Hematopoietic multipotent progenitor cell (in vitro differentiated cells): ENCODE results near the gene JAK1. TPM values are rescaled to one million over a fixed set of nuclear protein-coding genes. Genes with fewer than 3 reads are reported as not detected.

ENCODE experiments used
- DNase-seq, 3 donors: peaks; one replicate each; pipeline ENCODE4 v3.0.0-alpha.2; 2011 to 2015; ENCODE audit warnings: low read depth in 2 of 3, low spot score in 2 of 3
- small RNA-seq: library from RNA; depleted of rRNA; stranded (forward); fragments of <200 nt; gene quantifications from one replicate; pipeline ENCODE3, GENCODE V24; 2012
- total RNA-seq: library from RNA; depleted of rRNA; stranded (reverse); fragments of >200 nt; gene quantifications from one replicate; pipeline ENCODE4 v1.2.3, GENCODE V29; 2012

The JAK1 gene
- total RNA-seq, 1 donor: 80.2 TPM

GRCh38 chr1:64809309-64809708, 157.0 kb downstream of the JAK1 start:
- no peak for DNase-seq

GRCh38 chr1:64801851-64802523, 164.4 kb downstream of the JAK1 start:
- DNase-seq: no peak

- no peak for DNase-seq
These were observed 167.5 kb downstream of the JAK1 start for GRCh38 chr1:64798872-64799271.

- DNase-seq: no peak
These were observed 175.4 kb downstream of the JAK1 start for GRCh38 chr1:64790832-64791487.

Small RNAs within 50 kb of the gene (small RNA-seq; reads per million reads assigned to genes)
- not detected for gene AL606517.2

Other genes starting within 250 kb of the JAK1 start
- gene RAVER2, start 221.5 kb downstream of the JAK1 start, total RNA-seq: 18.0 TPM
- gene AK4, start 181.7 kb upstream of the JAK1 start, total RNA-seq: 11.6 TPM